Stomach smooth muscle (tissue), 2 donors: ENCODE data around the gene MSGN1.

Experiments
- H3K27ac ChIP-seq: one replicate; pipeline ENCODE4 v1.7.0; 2013; ENCODE audit warnings: mild to moderate bottlenecking, low read length, inconsistent platforms
- H3K27me3 ChIP-seq, 2 donors: one replicate each; pipeline ENCODE4 v1.7.0; 2013; ENCODE audit warnings: low read length in 2 of 2; ENCODE audit not compliant: insufficient read depth in 2 of 2, control insufficient read depth in 1 of 2
- H3K36me3 ChIP-seq, 2 donors: one replicate each; pipeline ENCODE4 v1.7.0; 2013; ENCODE audit warnings: low read length in 2 of 2; ENCODE audit not compliant: control insufficient read depth in 2 of 2, insufficient read depth in 2 of 2
- H3K4me1 ChIP-seq: one replicate; pipeline ENCODE4 v1.7.0; 2013; ENCODE audit warnings: low read length; ENCODE audit not compliant: control insufficient read depth, insufficient read depth
- H3K4me3 ChIP-seq, 2 donors: one replicate each; pipeline ENCODE4 v1.7.0; 2013; ENCODE audit warnings: low read length in 2 of 2
- H3K9ac ChIP-seq, 2 donors: one replicate each; pipeline ENCODE4 v1.7.0; 2013; ENCODE audit warnings: low read length in 2 of 2, mild to moderate bottlenecking in 1 of 2
- H3K9me3 ChIP-seq, 2 donors: one replicate each; pipeline ENCODE4 v1.7.0; 2013; ENCODE audit warnings: low read length in 2 of 2; ENCODE audit not compliant: control insufficient read depth in 2 of 2
- donor health status: healthy.
- donor health status: Pancreatic carcinoma.

Gene MSGN1

DNA sequence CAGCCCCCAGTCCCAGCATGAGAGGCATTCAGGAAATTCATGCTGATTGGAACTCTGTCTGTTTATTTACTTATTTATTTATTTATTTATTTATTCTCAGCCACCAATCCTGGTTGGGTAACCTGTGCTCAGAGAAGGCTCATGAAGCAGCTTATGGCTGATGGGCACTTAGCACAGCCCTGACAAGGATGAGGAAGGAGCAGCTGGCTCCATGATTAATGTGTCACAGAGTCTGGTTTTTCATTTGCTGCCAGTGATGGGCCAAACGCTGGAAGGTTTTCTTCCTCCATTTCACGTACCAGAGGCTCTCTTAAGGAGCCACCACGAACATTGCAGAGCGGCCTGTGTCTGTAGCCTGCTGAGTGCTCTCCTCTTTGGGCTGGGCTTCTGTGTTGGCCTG lies 33.9 kb downstream of the MSGN1 start:
- H3K9ac ChIP-seq: no peak overlapping the region
- no peaks in the 10 kb centered on the region for H3K36me3 ChIP-seq
- peaks cover 7% of the 10 kb centered on the region for H3K4me1 ChIP-seq
- no peak overlapping the region for H3K27ac ChIP-seq
- H3K9me3 ChIP-seq: no peaks in the 10 kb centered on the region
- no peaks in the 10 kb centered on the region for H3K27me3 ChIP-seq
- no peak overlapping the region for H3K4me3 ChIP-seq

DNA sequence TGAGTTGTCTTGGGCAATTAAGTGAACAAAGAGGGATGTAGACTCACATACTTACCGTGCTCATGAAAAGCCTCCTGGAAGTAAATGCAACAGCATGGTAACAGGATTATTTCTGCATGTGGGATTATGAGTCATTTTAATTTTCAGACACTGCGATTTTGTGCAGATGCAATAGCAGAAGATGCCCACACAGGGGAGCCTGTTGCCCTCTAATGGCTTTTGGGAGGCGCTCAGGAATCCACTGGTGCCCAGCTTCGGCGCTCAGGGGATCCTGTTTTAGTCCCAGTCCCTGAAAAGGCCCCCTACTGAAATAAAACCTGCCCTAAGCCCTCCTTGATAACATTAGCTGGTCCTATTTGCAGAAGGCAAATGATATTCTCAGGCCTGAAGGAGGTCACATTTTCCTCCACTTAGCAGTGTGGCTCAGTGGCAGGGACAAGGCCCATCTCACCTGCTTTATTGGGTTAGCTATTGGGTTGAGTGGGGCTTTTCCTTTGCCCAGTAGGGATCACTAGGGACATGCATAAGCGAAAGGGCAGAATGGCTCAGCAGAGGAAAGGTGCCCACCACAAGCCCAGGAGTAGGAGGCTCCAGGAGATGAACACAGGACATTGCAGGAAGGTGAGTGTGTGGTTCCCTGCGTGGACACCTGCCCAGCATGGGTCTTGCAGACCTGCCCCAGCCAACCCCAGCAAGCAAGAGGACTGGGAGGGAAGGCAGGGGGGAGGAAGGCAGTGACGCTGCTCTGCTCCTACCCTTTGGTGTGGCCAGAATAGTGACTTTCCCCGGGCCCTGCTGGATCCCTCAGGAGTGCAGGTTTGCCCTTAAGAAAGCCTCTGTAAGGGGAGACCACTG lies 35.7 kb downstream of the MSGN1 start:
- Histone ChIP-seq H3K27me3 (no peaks in the 10 kb centered on the region), H3K9ac (peak overlapping the region in 1 of 2 donors; percentile 21), H3K36me3 (no peaks in the 10 kb centered on the region)

GRCh38 chr2:17853799-17854198 lies 37.5 kb downstream of the MSGN1 start:
- H3K9me3 ChIP-seq: no peaks in the 10 kb centered on the region
- H3K27me3 ChIP-seq: no peaks in the 10 kb centered on the region
- H3K27ac ChIP-seq: no peak overlapping the region
- no peaks in the 10 kb centered on the region for H3K36me3 ChIP-seq
- H3K9ac ChIP-seq: no peak overlapping the region
- peaks cover 7% of the 10 kb centered on the region for H3K4me1 ChIP-seq
- H3K4me3 ChIP-seq: no peak overlapping the region

More for the DNA sequence above, 35.7 kb downstream of the MSGN1 start:
- Histone ChIP-seq H3K9me3 (no peaks in the 10 kb centered on the region), H3K27ac (no peak overlapping the region), H3K4me1 (peaks cover 7% of the 10 kb centered on the region), H3K4me3 (peak overlapping the region in 1 of 2 donors; percentile 40)

GRCh38 chr2:17857021-17857420 lies 40.8 kb downstream of the MSGN1 start:
- H3K27ac ChIP-seq: no peak overlapping the region

DNA sequence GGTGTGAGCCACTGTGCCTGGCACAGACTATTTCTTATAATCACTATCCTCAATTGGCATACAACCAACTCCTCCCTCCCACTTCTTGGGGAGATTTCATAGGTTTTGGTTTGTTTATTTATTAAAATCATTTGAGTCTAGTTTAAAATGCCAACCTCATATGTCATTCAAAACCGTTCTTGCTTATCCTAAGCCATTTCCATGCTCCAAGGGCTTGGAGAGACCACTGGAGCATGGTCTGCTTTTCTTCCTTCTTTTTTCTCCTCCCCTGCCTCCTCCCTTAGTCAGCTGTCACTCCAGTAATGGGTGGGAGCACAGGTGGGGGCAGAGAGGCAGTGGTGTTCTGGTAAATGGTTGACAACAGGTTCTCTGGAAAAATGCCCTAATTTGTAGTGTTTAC lies 41.8 kb downstream of the MSGN1 start:
- Histone ChIP-seq H3K36me3 (no peaks in the 10 kb centered on the region), H3K9ac (no peak overlapping the region), H3K4me3 (no peak overlapping the region), H3K27me3 (no peaks in the 10 kb centered on the region), H3K27ac (no peak overlapping the region), H3K4me1 (no peaks in the 10 kb centered on the region), H3K9me3 (no peaks in the 10 kb centered on the region)

More at GRCh38 chr2:17857021-17857420, 40.8 kb downstream of the MSGN1 start:
- H3K36me3 ChIP-seq: no peaks in the 10 kb centered on the region
- peaks cover 4% of the 10 kb centered on the region for H3K4me1 ChIP-seq
- no peaks in the 10 kb centered on the region for H3K9me3 ChIP-seq
- H3K9ac ChIP-seq: no peak overlapping the region
- H3K4me3 ChIP-seq: no peak overlapping the region
- no peaks in the 10 kb centered on the region for H3K27me3 ChIP-seq

DNA sequence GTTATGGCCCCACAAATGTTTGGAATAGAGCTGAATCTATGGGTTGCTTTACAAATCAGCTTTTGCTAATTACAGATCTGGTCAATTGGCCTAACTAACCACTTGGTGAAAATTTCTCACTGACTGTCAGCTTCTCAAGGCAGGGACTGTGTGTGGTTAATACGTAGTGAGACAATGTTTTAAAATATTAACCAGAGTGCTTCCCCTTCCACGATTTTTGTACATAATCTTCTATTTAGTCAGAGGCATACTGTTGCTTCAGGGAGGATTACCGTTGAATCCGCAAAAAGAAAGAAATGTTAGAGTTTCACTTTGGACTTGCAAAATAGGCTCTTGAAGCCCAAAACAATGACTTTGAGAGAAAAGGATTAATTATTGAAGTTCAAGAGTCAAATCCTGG lies 47.3 kb downstream of the MSGN1 start:
- no peaks in the 10 kb centered on the region for H3K9me3 ChIP-seq
- no peaks in the 10 kb centered on the region for H3K27me3 ChIP-seq
- no peak overlapping the region for H3K27ac ChIP-seq
- H3K36me3 ChIP-seq: no peaks in the 10 kb centered on the region
- H3K9ac ChIP-seq: no peak overlapping the region
- peaks cover 10% of the 10 kb centered on the region for H3K4me1 ChIP-seq
- no peak overlapping the region for H3K4me3 ChIP-seq

GRCh38 chr2:17864676-17865075 lies 48.4 kb downstream of the MSGN1 start:
- peak overlapping the region; percentile 41 for H3K27ac ChIP-seq
- no peaks in the 10 kb centered on the region for H3K27me3 ChIP-seq
- H3K4me3 ChIP-seq: no peak overlapping the region
- no peaks in the 10 kb centered on the region for H3K36me3 ChIP-seq
- H3K9ac ChIP-seq: no peak overlapping the region
- no peaks in the 10 kb centered on the region for H3K9me3 ChIP-seq
- H3K4me1 ChIP-seq: peaks cover 10% of the 10 kb centered on the region

GRCh38 chr2:17867133-17867532 lies 50.9 kb downstream of the MSGN1 start:
- Histone ChIP-seq H3K4me3 (no peak overlapping the region), H3K9me3 (no peaks in the 10 kb centered on the region), H3K4me1 (peaks cover 10% of the 10 kb centered on the region), H3K27me3 (no peaks in the 10 kb centered on the region), H3K27ac (no peak overlapping the region), H3K9ac (no peak overlapping the region), H3K36me3 (no peaks in the 10 kb centered on the region)
